HepG2 (cell line): Measurements from ENCODE around the gene VMO1. TPM values are rescaled to one million over a fixed set of nuclear protein-coding genes. Genes with fewer than 3 reads are reported as not detected.

Source experiments
- GABPA ChIP-seq, 2 experiments: IDR thresholded peaks; 2 replicates each; pipeline ENCODE4 v1.6.1; 2011 to 2016; ENCODE audit warnings: low read depth in 2 of 2, low read length in 1 of 2, missing biosample characterization in 1 of 2, missing genetic modification characterization in 1 of 2
- HIVEP1 ChIP-seq: sonication (generic); formaldehyde crosslinking; IDR thresholded peaks from 2 replicates; pipeline ENCODE4 v1.4.0; 2020; ENCODE audit warnings: mild to moderate bottlenecking, missing genetic modification reagents
- MED1 ChIP-seq: sonication (generic); formaldehyde crosslinking; IDR thresholded peaks from 2 replicates; pipeline ENCODE4 v1.4.0; 2020; ENCODE audit warnings: missing genetic modification reagents
- MIER3 ChIP-seq: IDR thresholded peaks from 2 replicates; pipeline ENCODE4 v1.6.1; 2016; ENCODE audit warnings: missing compliant biosample characterization, borderline replicate concordance
- NFAT5 ChIP-seq: sonication (generic); formaldehyde crosslinking; IDR thresholded peaks from 2 replicates; pipeline ENCODE4 v1.4.0; 2020; ENCODE audit warnings: missing genetic modification reagents
- PBX3 ChIP-seq: sonication (generic); formaldehyde crosslinking; IDR thresholded peaks from 2 replicates; pipeline ENCODE4 v1.8.1; 2023; ENCODE audit warnings: missing genetic modification reagents, inconsistent platforms, borderline replicate concordance
- RFXAP ChIP-seq: sonication (generic); formaldehyde crosslinking; IDR thresholded peaks from 2 replicates; pipeline ENCODE4 v1.4.0; 2020; ENCODE audit warnings: missing genetic modification reagents, borderline replicate concordance
- ZBTB1 ChIP-seq: sonication (generic); formaldehyde crosslinking; IDR thresholded peaks from 2 replicates; pipeline ENCODE4 v1.4.0; 2020; ENCODE audit warnings: missing genetic modification reagents, borderline replicate concordance
- ZBTB7B ChIP-seq: sonication (generic); formaldehyde crosslinking; IDR thresholded peaks from 2 replicates; pipeline ENCODE4 v1.4.0; 2020; ENCODE audit warnings: missing genetic modification reagents
- ZC3H13 ChIP-seq: sonication (generic); formaldehyde crosslinking; IDR thresholded peaks from 2 replicates; pipeline ENCODE4 v1.8.1; 2023; ENCODE audit warnings: mild to moderate bottlenecking, missing genetic modification reagents, moderate library complexity
- ZNF180 ChIP-seq: sonication (generic); formaldehyde crosslinking; IDR thresholded peaks from 2 replicates; pipeline ENCODE4 v1.4.0; 2020; ENCODE audit warnings: low read depth, missing genetic modification reagents, borderline replicate concordance
- ZNF225 ChIP-seq: sonication (generic); formaldehyde crosslinking; IDR thresholded peaks from 2 replicates; pipeline ENCODE4 v1.4.0; 2020; ENCODE audit warnings: mild to moderate bottlenecking, missing genetic modification reagents
- ZNF318 ChIP-seq: sonication (generic); formaldehyde crosslinking; IDR thresholded peaks from 2 replicates; pipeline ENCODE4 v1.4.0; 2020; ENCODE audit warnings: mild to moderate bottlenecking, missing genetic modification reagents
- polyA plus RNA-seq, 8 experiments: library from polyadenylated mRNA; depleted of rRNA in 3 of 8; stranded (reverse) in 7 of 8; unstranded in 1 of 8; fragments of >200 nt; fragmentation: Illumina TruSeq in 4 of 8; extraction: Trizol in 4 of 8; gene quantifications; 2 replicates each; pipeline versions ENCODE4 v1.2.1 to v1.2.3, GENCODE V29; 2011 to 2016; ENCODE audit warnings: low read depth in 4 of 8, missing spikeins in 1 of 8, mixed read lengths in 1 of 8; ENCODE audit not compliant: insufficient read depth in 1 of 8
- total RNA-seq, 5 experiments: library from RNA; depleted of rRNA; stranded (reverse); fragments of >200 nt; fragmentation: Illumina TruSeq; extraction: Trizol; gene quantifications; 2 replicates each; pipeline ENCODE4 v1.2.3, GENCODE V29; 2016; ENCODE audit warnings: low read depth in 1 of 5

VMO1 gene
- total and polyA plus RNA-seq, 2 of the 13 experiments (the other 11 are each of a cell fraction or from before 2014, with no cell fraction given): not detected

- TF ChIP-seq PBX3 (CRISPR knock-in tag) (no peak), MED1 (CRISPR knock-in tag) (peak; percentile 97), ZNF225 (0 out of 2 replicates have a peak, but pooled peaks have one; percentile 17), ZNF318 (CRISPR knock-in tag) (no peak), GABPA (IDR thresholded peaks at IDR 0.05; ENCODE audit: low read depth, low read length) (no peak), GABPA (CRISPR knock-in tag; IDR thresholded peaks at IDR 0.05; ENCODE audit: low read depth) (0 out of 2 replicates have a peak, but pooled peaks have one; percentile 28), ZBTB7B (CRISPR knock-in tag) (0 out of 2 replicates have a peak, but pooled peaks have one; percentile 38), NFAT5 (CRISPR knock-in tag) (no peak; the same call in 1 of the 2 replicates), ZNF180 (CRISPR knock-in tag) (0 out of 2 replicates have a peak, but pooled peaks have one; percentile 25), MIER3 (peak; percentile 89; the same call in 1 of the 2 replicates), ZBTB1 (CRISPR knock-in tag) (no peak), HIVEP1 (CRISPR knock-in tag) (no peak; the same call in 1 of the 2 replicates), RFXAP (CRISPR knock-in tag) (0 out of 2 replicates have a peak, but pooled peaks have one; percentile 70), ZC3H13 (CRISPR knock-in tag) (no peak)
Measured at GRCh38 chr17:4771519-4772234, 14.5 kb downstream of the VMO1 start, which contains the start of gene TM4SF5 (continued).
